Thoracic aorta (tissue), 2 donors: ENCODE results near the gene KHDRBS2. TPM values are rescaled to one million over a fixed set of nuclear protein-coding genes. Genes with fewer than 3 reads are reported as not detected.

Experiments
- ATAC-seq: fragments of 150-250 bp; one replicate; pipeline ENCODE4 v1.8.0; 2017; ENCODE audit warnings: low read depth; ENCODE audit not compliant: insufficient number of reproducible peaks, low FRiP score
- DNase-seq: peaks from one replicate; pipeline ENCODE4 v3.0.0-alpha.2; 2020; ENCODE audit warnings: low spot score
- H3K27ac ChIP-seq, 2 donors: fragments of 200-600 bp; sonication (generic); 1 replicate in 1 of 2; 2 replicates in 1 of 2; pipeline ENCODE4 v1.5.1; 2016; ENCODE audit warnings: mild to moderate bottlenecking in 2 of 2, moderate library complexity in 2 of 2
- H3K27me3 ChIP-seq: fragments of 200-600 bp; sonication (generic); replicated peaks from 2 replicates; pipeline ENCODE4 v1.6.0; 2016; ENCODE audit warnings: mild to moderate bottlenecking; ENCODE audit not compliant: insufficient read depth
- H3K36me3 ChIP-seq: fragments of 200-600 bp; sonication (generic); one replicate; pipeline ENCODE4 v1.5.1; 2016
- H3K4me1 ChIP-seq, 2 donors: fragments of 200-600 bp; sonication (generic); 1 replicate in 1 of 2; 2 replicates in 1 of 2; pipeline versions ENCODE4 v1.5.1 to v1.6.0; 2016; ENCODE audit warnings: low read depth in 2 of 2, mild to moderate bottlenecking in 1 of 2; ENCODE audit not compliant: control insufficient read depth in 1 of 2
- H3K4me3 ChIP-seq: fragments of 200-600 bp; sonication (generic); 2 replicates; pipeline ENCODE4 v1.5.1; 2016; ENCODE audit warnings: mild to moderate bottlenecking
- H3K9me3 ChIP-seq: fragments of 200-600 bp; sonication (generic); 2 replicates; pipeline ENCODE4 v1.5.1; 2016
- CTCF ChIP-seq: fragments of 200-600 bp; sonication (generic); IDR thresholded peaks from one replicate; pipeline ENCODE4 v1.5.1; 2019; ENCODE audit warnings: antibody characterized with exemption
- total RNA-seq, 2 donors: library from RNA; depleted of rRNA; stranded (reverse); fragments of >200 nt; gene quantifications; one replicate each; pipeline versions ENCODE4 v1.1.0 to v1.2.3, GENCODE V29; 2016

Gene KHDRBS2
- total RNA-seq, 2 donors from 2014 or later = 0.54 TPM; not detected in 1

GRCh38 chr6:61869632-61870400 is 416.2 kb downstream of the KHDRBS2 start:
- Histone ChIP-seq H3K9me3 (peaks cover 4% of the 10 kb centered on the region), H3K36me3 (no peaks in the 10 kb centered on the region), H3K27me3 (no peaks in the 10 kb centered on the region), H3K4me3 (no peak overlapping the region), H3K27ac (no peak overlapping the region), H3K4me1 (no peaks in the 10 kb centered on the region)
- no peak for TF ChIP-seq CTCF
- ATAC-seq (no peak), DNase-seq (no peak)

GRCh38 chr6:61868507-61869080 is 417.4 kb downstream of the KHDRBS2 start:
- no peak overlapping the region for H3K4me3 ChIP-seq
- DNase-seq = no peak
- no peak for ATAC-seq
- H3K27me3 ChIP-seq = no peaks in the 10 kb centered on the region
- H3K36me3 ChIP-seq = no peaks in the 10 kb centered on the region
- TF ChIP-seq CTCF = no peak
- H3K4me1 ChIP-seq = no peaks in the 10 kb centered on the region
- H3K9me3 ChIP-seq = peaks cover 4% of the 10 kb centered on the region
- no peak overlapping the region for H3K27ac ChIP-seq

- Histone ChIP-seq H3K4me1 (no peaks in the 10 kb centered on the region), H3K27ac (no peak overlapping the region), H3K27me3 (no peaks in the 10 kb centered on the region), H3K4me3 (no peak overlapping the region), H3K9me3 (peaks cover 4% of the 10 kb centered on the region), H3K36me3 (no peaks in the 10 kb centered on the region)
- no peak for DNase-seq
- ATAC-seq = no peak
- TF ChIP-seq CTCF = no peak
These were observed 418.4 kb downstream of the KHDRBS2 start for GRCh38 chr6:61867635-61868034.

GRCh38 chr6:61857541-61857940 is 428.5 kb downstream of the KHDRBS2 start:
- Histone ChIP-seq H3K4me1 (no peaks in the 10 kb centered on the region), H3K4me3 (no peak overlapping the region), H3K27me3 (no peaks in the 10 kb centered on the region), H3K36me3 (no peaks in the 10 kb centered on the region), H3K27ac (no peak overlapping the region), H3K9me3 (no peaks in the 10 kb centered on the region)
- no peak for TF ChIP-seq CTCF
- ATAC-seq (no peak), DNase-seq (no peak)

- H3K4me1 ChIP-seq = no peaks in the 10 kb centered on the region
- no peaks in the 10 kb centered on the region for H3K27me3 ChIP-seq
- DNase-seq (no peak), ATAC-seq (no peak)
- no peak overlapping the region for H3K27ac ChIP-seq
- no peak for TF ChIP-seq CTCF
- H3K36me3 ChIP-seq = no peaks in the 10 kb centered on the region
- no peak overlapping the region for H3K4me3 ChIP-seq
- no peaks in the 10 kb centered on the region for H3K9me3 ChIP-seq
These were observed 444.1 kb downstream of the KHDRBS2 start for GRCh38 chr6:61841958-61842357.
